GM12878 (cell line): ENCODE results near the gene TACC2. TPM values are rescaled to one million over a fixed set of nuclear protein-coding genes. Genes with fewer than 3 reads are reported as not detected.

Source experiments
- ATAC-seq: fragments of 200-7000 bp; cut with Tn5 transposase; 3 replicates; pipeline ENCODE4 v1.9.1; 2020; ENCODE audit warnings: mild to moderate bottlenecking, moderate library complexity
- BruUV-seq: library from RNA; stranded (reverse); fragments of 400-500 nt; replicated peaks from 2 replicates; lab custom pipeline; 2021; lab: Mats Ljungman, UMichigan
- CTCF ChIA-PET: fragments of 300-600 bp; sonication (Branson Sonifier 250); formaldehyde crosslinking; extraction: SDS; loops from one replicate; lab custom pipeline; 2021; ENCODE audit warnings: inconsistent platforms; lab: Yijun Ruan, JAX
- POLR2A ChIA-PET: fragments of 350-600 bp; formaldehyde crosslinking; extraction: SDS; loops from one replicate; lab custom pipeline; 2021; ENCODE audit warnings: inconsistent platforms; lab: Charles Lee
- RAD21 ChIA-PET: fragments of 300-600 bp; sonication (Branson Sonifier 250); formaldehyde crosslinking; loops from one replicate; lab custom pipeline; 2023; ENCODE audit warnings: antibody characterized with exemption; ENCODE audit not compliant: unreplicated experiment; lab: Charles Lee
- SMC1A ChIA-PET: fragments of 300-600 bp; sonication (Branson Sonifier 250); formaldehyde crosslinking; loops from one replicate; lab custom pipeline; 2023; ENCODE audit not compliant: unreplicated experiment, uncharacterized antibody; lab: Charles Lee
- DNase-seq: peaks from one replicate; pipeline ENCODE4 v3.0.0-alpha.2; 2011; ENCODE audit warnings: low read depth, low spot score
- FAIRE-seq: peaks from 3 replicates; lab custom pipeline; 2011; peaks lifted over from hg19 to GRCh38; lab: Jason Lieb, UNC
- H2AFZ ChIP-seq: 2 replicates; pipeline ENCODE4 v1.6.0; 2011; ENCODE audit warnings: low read depth, low read length, control low read depth; ENCODE audit not compliant: control insufficient read depth
- H3K27ac ChIP-seq: 2 replicates; pipeline ENCODE4 v1.5.1; 2011; ENCODE audit warnings: control low read depth; ENCODE audit not compliant: control insufficient read depth, insufficient read depth
- H3K27me3 ChIP-seq, 2 experiments: replicated peaks in 1 of 2; 2 replicates each; pipeline versions ENCODE4 v1.6.0 to v1.6.1; 2011; ENCODE audit warnings: low read length in 1 of 2; ENCODE audit not compliant: control insufficient read depth in 2 of 2, insufficient read depth in 2 of 2
- H3K36me3 ChIP-seq, 2 experiments: 2 replicates each; pipeline ENCODE4 v1.5.1; 2011; ENCODE audit warnings: low read length in 1 of 2; ENCODE audit not compliant: control insufficient read depth in 2 of 2, insufficient read depth in 2 of 2
- H3K4me1 ChIP-seq: 2 replicates; pipeline ENCODE4 v1.6.1; 2011; ENCODE audit warnings: mild to moderate bottlenecking, low read length, moderate library complexity, mixed read lengths; ENCODE audit not compliant: control insufficient read depth, insufficient read depth
- H3K4me2 ChIP-seq: 2 replicates; pipeline ENCODE4 v1.6.0; 2011; ENCODE audit warnings: control low read depth; ENCODE audit not compliant: control insufficient read depth, insufficient read depth
- H3K4me3 ChIP-seq: fragments of 200-600 bp; sonication (generic); 2 replicates; pipeline ENCODE4 v1.5.1; 2016
- H3K79me2 ChIP-seq: 2 replicates; pipeline ENCODE4 v1.6.0; 2011; ENCODE audit warnings: low read length; ENCODE audit not compliant: control insufficient read depth, insufficient read depth
- H3K9ac ChIP-seq: 2 replicates; pipeline ENCODE4 v1.8.0; 2011; ENCODE audit warnings: low read length, control low read depth, mixed read lengths; ENCODE audit not compliant: control insufficient read depth, insufficient read depth
- H3K9me3 ChIP-seq: replicated peaks from 3 replicates; pipeline ENCODE4 v1.5.1; 2011; ENCODE audit warnings: mild to moderate bottlenecking, low read length; ENCODE audit not compliant: control insufficient read depth, insufficient read depth
- H4K20me1 ChIP-seq: 2 replicates; pipeline ENCODE4 v1.6.0; 2011; ENCODE audit not compliant: control insufficient read depth, insufficient read depth
- FOS ChIP-seq: IDR thresholded peaks from 3 replicates; pipeline ENCODE4 v1.6.1; 2011; ENCODE audit warnings: borderline replicate concordance; ENCODE audit not compliant: insufficient read length; ENCODE audit errors: extremely low read depth
- IKZF1 ChIP-seq: fragments of 450-650 bp; conservative IDR thresholded peaks from 2 replicates; pipeline ENCODE4 v1.6.1; 2017; ENCODE audit warnings: antibody characterized with exemption, mild to moderate bottlenecking
- SMARCA5 ChIP-seq: fragments of 450-650 bp; IDR thresholded peaks from 2 replicates; pipeline ENCODE4 v1.6.1; 2017; ENCODE audit warnings: mild to moderate bottlenecking
- SP1 ChIP-seq: IDR thresholded peaks from one replicate; pipeline ENCODE4 v1.6.1; 2011; ENCODE audit warnings: low read depth, low read length
- SPI1 ChIP-seq: IDR thresholded peaks from 2 replicates; pipeline ENCODE4 v1.6.1; 2011; ENCODE audit warnings: low read depth, mild to moderate bottlenecking, low read length, moderate library complexity, borderline replicate concordance; ENCODE audit not compliant: insufficient read depth
- SREBF1 ChIP-seq: IDR thresholded peaks from 2 replicates; pipeline ENCODE4 v1.6.1; 2012; ENCODE audit warnings: mild to moderate bottlenecking, low read length
- WGBS: methylation state at CpG from one replicate; pipeline ENCODE4 v1.1.6; 2016; ENCODE audit warnings: low lambda C conversion rate; ENCODE audit not compliant: insufficient replicate concordance, insufficient coverage; ENCODE audit errors: missing lambda C conversion rate; 5-methylcytosine and 5-hydroxymethylcytosine counted together
- in situ Hi-C: fragments of 300-500 bp; cut with MboI; formaldehyde crosslinking; loops from 9 replicates; pipeline ENCODE4 v1.14.3; 2018; ENCODE audit warnings: mixed read lengths
- intact Hi-C: fragments of 100-400 bp; cut with micrococcal nuclease; formaldehyde crosslinking; loops from one replicate; pipeline ENCODE4 v1.14.2; 2022; ENCODE audit not compliant: unreplicated experiment
- polyA plus RNA-seq, 11 experiments: library from polyadenylated mRNA; depleted of rRNA in 4 of 11; unstranded in 6 of 11; stranded (reverse) in 5 of 11; fragments of >200 nt; fragmentation: Nextera tagmentation in 4 of 11; fragmentation: Illumina TruSeq in 1 of 11; extraction: Ambion mirVana in 4 of 11; extraction: Trizol in 1 of 11; gene quantifications; 1 replicate in 1 of 11; 2 replicates in 10 of 11; pipeline versions ENCODE4 v1.2.1 to v1.2.3, GENCODE V29; 2011 to 2016; ENCODE audit warnings: inconsistent platforms in 2 of 11, missing spikeins in 2 of 11, low read depth in 1 of 11
- total RNA-seq, 4 experiments: library from RNA; depleted of rRNA in 3 of 4; stranded (reverse); fragments of >200 nt in 3 of 4; fragmentation: Illumina TruSeq in 1 of 4; extraction: Trizol in 1 of 4; gene quantifications; 2 replicates each; pipeline versions ENCODE4 v1.2.1 to v1.2.3, GENCODE V29; 2013 to 2021
- TF ChIP-seq, protein P1 (sequence below): fragments of 450-650 bp; formaldehyde crosslinking; IDR thresholded peaks from 2 replicates; pipeline ENCODE4 v1.4.0; 2022; ENCODE audit warnings: mild to moderate bottlenecking, moderate library complexity
- TF ChIP-seq, protein P2 (sequence below): fragments of 450-650 bp; IDR thresholded peaks from 2 replicates; pipeline ENCODE4 v1.6.1; 2017; ENCODE audit warnings: mild to moderate bottlenecking, moderate library complexity
- TF ChIP-seq, protein P3 (sequence below): IDR thresholded peaks from 2 replicates; pipeline ENCODE4 v1.6.1; 2011; ENCODE audit warnings: mild to moderate bottlenecking, low read depth, low read length, moderate library complexity; ENCODE audit not compliant: insufficient replicate concordance
- TF ChIP-seq, protein P4 (sequence below): fragments of 450-650 bp; conservative IDR thresholded peaks from 2 replicates; pipeline ENCODE4 v1.6.1; 2017; ENCODE audit warnings: mild to moderate bottlenecking, moderate library complexity
- TF ChIP-seq, protein P5 (sequence below): fragments of 450-650 bp; IDR thresholded peaks from 2 replicates; pipeline ENCODE4 v1.6.1; 2016; ENCODE audit warnings: mild to moderate bottlenecking

TACC2 gene
- total and polyA plus RNA-seq, 10 of the 15 experiments (the other 5 are each of a cell fraction or from before 2014, with no cell fraction given), result 0.07 to 0.64 (median 0.13) TPM; not detected in 5

DNA sequence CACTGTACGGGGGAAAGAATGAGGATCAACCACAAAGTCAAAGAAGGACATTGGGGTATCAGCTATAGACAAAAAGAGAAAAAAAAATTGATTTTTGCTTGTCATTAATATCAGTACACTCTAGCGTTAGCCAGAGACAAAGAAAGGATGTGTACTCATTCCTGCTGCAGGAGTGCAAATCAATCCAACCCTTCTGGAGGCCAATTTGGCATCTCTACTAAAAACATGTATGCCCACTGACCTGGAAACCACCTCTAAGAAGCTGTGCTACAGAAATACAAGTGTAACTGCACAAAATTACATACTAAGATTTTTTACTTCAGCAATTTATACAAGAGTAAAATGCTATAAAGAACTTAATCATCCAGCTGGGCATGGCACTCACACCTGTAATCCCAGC lies 27.5 kb upstream of the TACC2 start:
- Histone ChIP-seq H3K4me1 (no peaks in the 10 kb centered on the region), H3K4me2 (no peak overlapping the region), H3K36me3 (peaks cover 6 to 18% of the 10 kb centered on the region in 2 experiments), H3K79me2 (no peaks in the 10 kb centered on the region), H3K9ac (no peak overlapping the region), H3K9me3 (no peaks in the 10 kb centered on the region), H3K4me3 (no peak overlapping the region), H2AFZ (no peak overlapping the region), H3K27ac (no peak overlapping the region), H3K27me3 (no peaks in the 10 kb centered on the region), H4K20me1 (no peaks in the 10 kb centered on the region)
- WGBS, result 93% methylated on average over 2 of the region's 2 CpGs
- DNase-seq, result no peak
- no peak for FAIRE-seq
- ChIA-PET RAD21 (no interaction called here), POLR2A (no interaction called here), SMC1A (no interaction called here), CTCF (no interaction called here)
- intact Hi-C loops (no loop called here), in situ Hi-C loops (no loop called here)
- no peak for ATAC-seq
- BruUV-seq, result no TSS peak
- TF ChIP-seq SREBF1, result no peak
- TF ChIP-seq, protein P1, sequence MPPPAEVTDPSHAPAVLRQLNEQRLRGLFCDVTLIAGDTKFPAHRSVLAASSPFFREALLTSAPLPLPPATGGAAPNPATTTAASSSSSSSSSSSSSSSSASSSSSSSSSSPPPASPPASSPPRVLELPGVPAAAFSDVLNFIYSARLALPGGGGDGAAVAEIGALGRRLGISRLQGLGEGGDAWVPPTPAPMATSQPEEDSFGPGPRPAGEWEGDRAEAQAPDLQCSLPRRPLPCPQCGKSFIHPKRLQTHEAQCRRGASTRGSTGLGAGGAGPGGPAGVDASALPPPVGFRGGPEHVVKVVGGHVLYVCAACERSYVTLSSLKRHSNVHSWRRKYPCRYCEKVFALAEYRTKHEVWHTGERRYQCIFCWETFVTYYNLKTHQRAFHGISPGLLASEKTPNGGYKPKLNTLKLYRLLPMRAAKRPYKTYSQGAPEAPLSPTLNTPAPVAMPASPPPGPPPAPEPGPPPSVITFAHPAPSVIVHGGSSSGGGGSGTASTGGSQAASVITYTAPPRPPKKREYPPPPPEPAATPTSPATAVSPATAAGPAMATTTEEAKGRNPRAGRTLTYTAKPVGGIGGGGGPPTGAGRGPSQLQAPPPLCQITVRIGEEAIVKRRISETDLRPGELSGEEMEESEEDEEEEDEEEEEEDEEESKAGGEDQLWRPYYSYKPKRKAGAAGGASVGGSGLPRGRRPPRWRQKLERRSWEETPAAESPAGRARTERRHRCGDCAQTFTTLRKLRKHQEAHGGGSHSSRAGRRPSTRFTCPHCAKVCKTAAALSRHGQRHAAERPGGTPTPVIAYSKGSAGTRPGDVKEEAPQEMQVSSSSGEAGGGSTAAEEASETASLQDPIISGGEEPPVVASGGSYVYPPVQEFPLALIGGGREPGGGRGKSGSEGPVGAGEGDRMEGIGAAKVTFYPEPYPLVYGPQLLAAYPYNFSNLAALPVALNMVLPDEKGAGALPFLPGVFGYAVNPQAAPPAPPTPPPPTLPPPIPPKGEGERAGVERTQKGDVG (CRISPR knock-in tag), result no peak
- no peak for TF ChIP-seq SPI1
- TF ChIP-seq, protein P2, sequence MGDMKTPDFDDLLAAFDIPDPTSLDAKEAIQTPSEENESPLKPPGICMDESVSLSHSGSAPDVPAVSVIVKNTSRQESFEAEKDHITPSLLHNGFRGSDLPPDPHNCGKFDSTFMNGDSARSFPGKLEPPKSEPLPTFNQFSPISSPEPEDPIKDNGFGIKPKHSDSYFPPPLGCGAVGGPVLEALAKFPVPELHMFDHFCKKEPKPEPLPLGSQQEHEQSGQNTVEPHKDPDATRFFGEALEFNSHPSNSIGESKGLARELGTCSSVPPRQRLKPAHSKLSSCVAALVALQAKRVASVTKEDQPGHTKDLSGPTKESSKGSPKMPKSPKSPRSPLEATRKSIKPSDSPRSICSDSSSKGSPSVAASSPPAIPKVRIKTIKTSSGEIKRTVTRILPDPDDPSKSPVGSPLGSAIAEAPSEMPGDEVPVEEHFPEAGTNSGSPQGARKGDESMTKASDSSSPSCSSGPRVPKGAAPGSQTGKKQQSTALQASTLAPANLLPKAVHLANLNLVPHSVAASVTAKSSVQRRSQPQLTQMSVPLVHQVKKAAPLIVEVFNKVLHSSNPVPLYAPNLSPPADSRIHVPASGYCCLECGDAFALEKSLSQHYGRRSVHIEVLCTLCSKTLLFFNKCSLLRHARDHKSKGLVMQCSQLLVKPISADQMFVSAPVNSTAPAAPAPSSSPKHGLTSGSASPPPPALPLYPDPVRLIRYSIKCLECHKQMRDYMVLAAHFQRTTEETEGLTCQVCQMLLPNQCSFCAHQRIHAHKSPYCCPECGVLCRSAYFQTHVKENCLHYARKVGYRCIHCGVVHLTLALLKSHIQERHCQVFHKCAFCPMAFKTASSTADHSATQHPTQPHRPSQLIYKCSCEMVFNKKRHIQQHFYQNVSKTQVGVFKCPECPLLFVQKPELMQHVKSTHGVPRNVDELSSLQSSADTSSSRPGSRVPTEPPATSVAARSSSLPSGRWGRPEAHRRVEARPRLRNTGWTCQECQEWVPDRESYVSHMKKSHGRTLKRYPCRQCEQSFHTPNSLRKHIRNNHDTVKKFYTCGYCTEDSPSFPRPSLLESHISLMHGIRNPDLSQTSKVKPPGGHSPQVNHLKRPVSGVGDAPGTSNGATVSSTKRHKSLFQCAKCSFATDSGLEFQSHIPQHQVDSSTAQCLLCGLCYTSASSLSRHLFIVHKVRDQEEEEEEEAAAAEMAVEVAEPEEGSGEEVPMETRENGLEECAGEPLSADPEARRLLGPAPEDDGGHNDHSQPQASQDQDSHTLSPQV, result no peak
- no peak for TF ChIP-seq FOS
- TF ChIP-seq, protein P3, sequence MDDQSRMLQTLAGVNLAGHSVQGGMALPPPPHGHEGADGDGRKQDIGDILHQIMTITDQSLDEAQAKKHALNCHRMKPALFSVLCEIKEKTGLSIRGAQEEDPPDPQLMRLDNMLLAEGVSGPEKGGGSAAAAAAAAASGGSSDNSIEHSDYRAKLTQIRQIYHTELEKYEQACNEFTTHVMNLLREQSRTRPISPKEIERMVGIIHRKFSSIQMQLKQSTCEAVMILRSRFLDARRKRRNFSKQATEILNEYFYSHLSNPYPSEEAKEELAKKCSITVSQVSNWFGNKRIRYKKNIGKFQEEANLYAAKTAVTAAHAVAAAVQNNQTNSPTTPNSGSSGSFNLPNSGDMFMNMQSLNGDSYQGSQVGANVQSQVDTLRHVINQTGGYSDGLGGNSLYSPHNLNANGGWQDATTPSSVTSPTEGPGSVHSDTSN, result no peak
- TF ChIP-seq, protein P4, sequence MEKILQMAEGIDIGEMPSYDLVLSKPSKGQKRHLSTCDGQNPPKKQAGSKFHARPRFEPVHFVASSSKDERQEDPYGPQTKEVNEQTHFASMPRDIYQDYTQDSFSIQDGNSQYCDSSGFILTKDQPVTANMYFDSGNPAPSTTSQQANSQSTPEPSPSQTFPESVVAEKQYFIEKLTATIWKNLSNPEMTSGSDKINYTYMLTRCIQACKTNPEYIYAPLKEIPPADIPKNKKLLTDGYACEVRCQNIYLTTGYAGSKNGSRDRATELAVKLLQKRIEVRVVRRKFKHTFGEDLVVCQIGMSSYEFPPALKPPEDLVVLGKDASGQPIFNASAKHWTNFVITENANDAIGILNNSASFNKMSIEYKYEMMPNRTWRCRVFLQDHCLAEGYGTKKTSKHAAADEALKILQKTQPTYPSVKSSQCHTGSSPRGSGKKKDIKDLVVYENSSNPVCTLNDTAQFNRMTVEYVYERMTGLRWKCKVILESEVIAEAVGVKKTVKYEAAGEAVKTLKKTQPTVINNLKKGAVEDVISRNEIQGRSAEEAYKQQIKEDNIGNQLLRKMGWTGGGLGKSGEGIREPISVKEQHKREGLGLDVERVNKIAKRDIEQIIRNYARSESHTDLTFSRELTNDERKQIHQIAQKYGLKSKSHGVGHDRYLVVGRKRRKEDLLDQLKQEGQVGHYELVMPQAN, result no peak
- TF ChIP-seq SP1, result no peak
- TF ChIP-seq IKZF1, result no peak
- no peak for TF ChIP-seq SMARCA5
- TF ChIP-seq, protein P5, sequence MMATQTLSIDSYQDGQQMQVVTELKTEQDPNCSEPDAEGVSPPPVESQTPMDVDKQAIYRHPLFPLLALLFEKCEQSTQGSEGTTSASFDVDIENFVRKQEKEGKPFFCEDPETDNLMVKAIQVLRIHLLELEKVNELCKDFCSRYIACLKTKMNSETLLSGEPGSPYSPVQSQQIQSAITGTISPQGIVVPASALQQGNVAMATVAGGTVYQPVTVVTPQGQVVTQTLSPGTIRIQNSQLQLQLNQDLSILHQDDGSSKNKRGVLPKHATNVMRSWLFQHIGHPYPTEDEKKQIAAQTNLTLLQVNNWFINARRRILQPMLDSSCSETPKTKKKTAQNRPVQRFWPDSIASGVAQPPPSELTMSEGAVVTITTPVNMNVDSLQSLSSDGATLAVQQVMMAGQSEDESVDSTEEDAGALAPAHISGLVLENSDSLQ, result no peak
